Measurements from ENCODE around the gene MSMB. TPM values are rescaled to one million over a fixed set of nuclear protein-coding genes. Genes with fewer than 3 reads are reported as not detected.

MSMB gene
- total RNA-seq, 1 experiment from 2014 or later, result not detected

DNA sequence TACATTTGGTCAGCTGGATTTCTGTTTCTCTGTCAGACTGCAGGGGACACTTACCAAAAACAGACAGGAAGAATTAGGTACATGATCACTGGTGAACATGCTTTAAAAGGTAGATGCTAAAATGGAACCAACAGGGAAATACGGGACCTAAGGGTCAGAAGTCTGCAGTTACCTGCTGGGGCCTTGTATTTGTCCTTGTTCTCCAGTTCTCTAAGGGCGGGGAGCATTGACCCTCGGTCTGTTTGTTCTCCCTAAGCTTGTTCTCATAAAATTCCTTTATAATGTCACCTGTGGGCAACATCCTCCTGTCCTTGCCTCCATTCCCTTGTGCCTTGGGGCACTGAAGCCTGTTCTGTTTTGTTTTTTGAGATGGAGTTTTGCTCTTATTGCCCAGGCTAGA is 29.8 kb upstream of the MSMB start:
- H3K4me1 ChIP-seq (ENCODE audit: insufficient read depth, low read length, poor library complexity, severe bottlenecking), result no peaks in the 10 kb centered on the region
- POLR2A ChIA-PET (ENCODE audit: low non-redundant PET), result no interaction called here
- H3K27me3 ChIP-seq (replicated peaks; ENCODE audit: insufficient read depth, low read depth, low read length, poor library complexity), result no peaks in the 10 kb centered on the region
- BruUV-seq (replicated peaks), result no TSS peak
- H3K9me3 ChIP-seq (ENCODE audit: low read depth, low read length, poor library complexity, severe bottlenecking), result no peaks in the 10 kb centered on the region
- H3K36me3 ChIP-seq (ENCODE audit: insufficient read depth, low read length, poor library complexity, severe bottlenecking), result no peaks in the 10 kb centered on the region
- no peak overlapping the region for H3K27ac ChIP-seq (ENCODE audit: low read depth, low read length, poor library complexity, severe bottlenecking)
- TF ChIP-seq, protein P1, sequence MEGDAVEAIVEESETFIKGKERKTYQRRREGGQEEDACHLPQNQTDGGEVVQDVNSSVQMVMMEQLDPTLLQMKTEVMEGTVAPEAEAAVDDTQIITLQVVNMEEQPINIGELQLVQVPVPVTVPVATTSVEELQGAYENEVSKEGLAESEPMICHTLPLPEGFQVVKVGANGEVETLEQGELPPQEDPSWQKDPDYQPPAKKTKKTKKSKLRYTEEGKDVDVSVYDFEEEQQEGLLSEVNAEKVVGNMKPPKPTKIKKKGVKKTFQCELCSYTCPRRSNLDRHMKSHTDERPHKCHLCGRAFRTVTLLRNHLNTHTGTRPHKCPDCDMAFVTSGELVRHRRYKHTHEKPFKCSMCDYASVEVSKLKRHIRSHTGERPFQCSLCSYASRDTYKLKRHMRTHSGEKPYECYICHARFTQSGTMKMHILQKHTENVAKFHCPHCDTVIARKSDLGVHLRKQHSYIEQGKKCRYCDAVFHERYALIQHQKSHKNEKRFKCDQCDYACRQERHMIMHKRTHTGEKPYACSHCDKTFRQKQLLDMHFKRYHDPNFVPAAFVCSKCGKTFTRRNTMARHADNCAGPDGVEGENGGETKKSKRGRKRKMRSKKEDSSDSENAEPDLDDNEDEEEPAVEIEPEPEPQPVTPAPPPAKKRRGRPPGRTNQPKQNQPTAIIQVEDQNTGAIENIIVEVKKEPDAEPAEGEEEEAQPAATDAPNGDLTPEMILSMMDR (conservative IDR thresholded peaks at IDR 0.05; ENCODE audit: low read depth, low read length), result no peak
- no peak for TF ChIP-seq EZH2 (IDR thresholded peaks at IDR 0.05; ENCODE audit: borderline replicate concordance, low read depth, low read length, poor library complexity, severe bottlenecking)
- no peak for DNase-seq (ENCODE audit: low spot score)
- intact Hi-C loops (cut with micrococcal nuclease; ENCODE audit: unreplicated experiment), result no loop called here
- CTCF ChIA-PET, result no interaction called here
- H3K4me3 ChIP-seq (ENCODE audit: low read depth, low read length, poor library complexity, severe bottlenecking), result no peak overlapping the region

DNA sequence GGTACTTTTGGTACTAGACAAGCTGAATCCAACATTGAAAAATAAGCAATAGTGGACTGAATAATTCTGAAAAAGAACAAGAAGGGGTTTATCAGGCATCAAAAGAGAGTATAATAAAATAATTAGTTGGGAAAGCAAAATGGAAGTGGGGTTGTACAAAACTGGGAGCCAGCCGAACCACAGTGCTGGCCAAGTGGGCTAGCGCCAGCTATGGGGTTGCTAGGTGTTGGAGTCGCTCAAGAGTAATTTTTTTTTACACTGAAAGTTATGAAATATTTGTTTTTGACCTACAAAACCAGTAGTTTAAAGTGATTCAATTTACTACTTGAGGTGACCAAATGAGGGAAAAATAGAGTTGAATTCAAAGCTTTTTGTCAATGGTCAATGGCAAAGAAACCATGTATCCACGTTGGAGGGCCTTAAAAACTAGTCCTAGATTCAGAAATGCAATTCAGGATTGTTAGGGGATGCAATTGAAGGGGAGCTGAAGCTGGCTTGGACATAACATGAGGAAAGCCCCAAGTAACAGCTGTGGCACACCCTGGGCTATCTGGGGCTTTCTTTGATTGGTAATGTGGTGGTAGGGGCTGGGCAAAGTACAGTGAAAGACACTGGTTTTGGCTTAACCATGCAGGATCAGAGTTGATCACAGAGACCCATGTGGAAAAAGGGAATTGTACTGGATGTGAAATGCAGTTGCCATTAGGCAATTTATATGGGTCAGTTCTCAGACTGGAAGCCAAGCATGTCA is 28.3 kb upstream of the MSMB start:
- BruUV-seq (replicated peaks), result no TSS peak
- no peak overlapping the region for H3K4me3 ChIP-seq (ENCODE audit: low read depth, low read length, poor library complexity, severe bottlenecking)
- no peak for DNase-seq (ENCODE audit: low spot score)
- CTCF ChIA-PET, result no interaction called here
- TF ChIP-seq EZH2 (IDR thresholded peaks at IDR 0.05; ENCODE audit: borderline replicate concordance, low read depth, low read length, poor library complexity, severe bottlenecking), result no peak
- TF ChIP-seq, protein P1 (conservative IDR thresholded peaks at IDR 0.05; ENCODE audit: low read depth, low read length), result no peak
- no peaks in the 10 kb centered on the region for H3K27me3 ChIP-seq (replicated peaks; ENCODE audit: insufficient read depth, low read depth, low read length, poor library complexity)
- H3K27ac ChIP-seq (ENCODE audit: low read depth, low read length, poor library complexity, severe bottlenecking), result no peak overlapping the region
- no peaks in the 10 kb centered on the region for H3K36me3 ChIP-seq (ENCODE audit: insufficient read depth, low read length, poor library complexity, severe bottlenecking)
- POLR2A ChIA-PET (ENCODE audit: low non-redundant PET), result no interaction called here
- intact Hi-C loops (cut with micrococcal nuclease; ENCODE audit: unreplicated experiment), result no loop called here
- H3K4me1 ChIP-seq (ENCODE audit: insufficient read depth, low read length, poor library complexity, severe bottlenecking), result no peaks in the 10 kb centered on the region
- H3K9me3 ChIP-seq (ENCODE audit: low read depth, low read length, poor library complexity, severe bottlenecking), result no peaks in the 10 kb centered on the region

DNA sequence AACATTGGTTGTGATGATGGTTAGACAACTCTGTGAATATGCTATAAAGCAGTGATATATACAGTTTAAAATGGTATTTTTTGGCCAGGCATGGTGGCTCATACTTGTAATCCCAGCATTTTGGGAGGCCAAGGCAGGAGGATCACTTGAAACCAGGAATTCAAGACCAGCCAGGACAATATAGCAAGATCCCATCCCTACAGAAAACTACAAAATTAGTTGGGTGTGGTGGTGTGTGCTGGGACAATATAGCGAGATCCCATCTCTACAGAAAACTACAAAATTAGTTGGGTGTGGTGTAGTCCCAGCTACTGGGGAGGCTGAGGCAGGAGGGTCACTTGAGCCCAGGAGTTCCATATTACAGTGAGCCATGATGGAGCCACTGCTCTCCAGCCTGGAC is 27.5 kb upstream of the MSMB start:
- no peak for TF ChIP-seq EZH2 (IDR thresholded peaks at IDR 0.05; ENCODE audit: borderline replicate concordance, low read depth, low read length, poor library complexity, severe bottlenecking)
- TF ChIP-seq, protein P1 (conservative IDR thresholded peaks at IDR 0.05; ENCODE audit: low read depth, low read length), result no peak
- ChIA-PET CTCF (no interaction called here), POLR2A (ENCODE audit: low non-redundant PET) (no interaction called here)
- H3K27me3 ChIP-seq (replicated peaks; ENCODE audit: insufficient read depth, low read depth, low read length, poor library complexity), result no peaks in the 10 kb centered on the region
- no peaks in the 10 kb centered on the region for H3K9me3 ChIP-seq (ENCODE audit: low read depth, low read length, poor library complexity, severe bottlenecking)
- no peak for DNase-seq (ENCODE audit: low spot score)
- no peaks in the 10 kb centered on the region for H3K36me3 ChIP-seq (ENCODE audit: insufficient read depth, low read length, poor library complexity, severe bottlenecking)
- H3K27ac ChIP-seq (ENCODE audit: low read depth, low read length, poor library complexity, severe bottlenecking), result no peak overlapping the region
- intact Hi-C loops (cut with micrococcal nuclease; ENCODE audit: unreplicated experiment), result no loop called here
- H3K4me1 ChIP-seq (ENCODE audit: insufficient read depth, low read length, poor library complexity, severe bottlenecking), result no peaks in the 10 kb centered on the region
- no peak overlapping the region for H3K4me3 ChIP-seq (ENCODE audit: low read depth, low read length, poor library complexity, severe bottlenecking)
- no TSS peak for BruUV-seq (replicated peaks)

All from A673 (cell line).